ENCODE results near the gene NT5C1B.

The NT5C1B gene

DNA sequence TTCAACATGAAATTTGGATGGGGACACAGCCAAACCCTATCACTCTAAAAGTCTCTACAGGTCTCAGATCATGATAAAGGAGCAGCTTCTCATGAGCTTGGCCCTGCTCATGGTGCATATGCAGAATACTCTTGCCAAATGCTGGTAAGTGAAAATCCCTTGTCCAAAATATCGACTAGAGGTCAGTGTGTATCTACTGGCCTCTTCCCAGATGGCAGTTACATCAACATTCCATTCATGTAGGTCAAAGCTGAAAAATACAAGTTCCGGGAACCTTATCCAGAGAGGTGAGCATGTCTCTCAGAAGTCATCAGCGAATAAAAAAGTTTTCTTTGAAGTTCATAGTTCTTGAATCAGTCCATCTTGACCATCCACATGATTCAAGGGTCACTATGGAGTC is 7.6 kb upstream of the NT5C1B start:
- no peak overlapping the region for H3K27ac ChIP-seq
- ChIA-PET POLR2A (ENCODE audit: low non-redundant PET) (no interaction called here), CTCF (no interaction called here)
- no peak for DNase-seq (ENCODE audit: low spot score)
- TF ChIP-seq, protein P1, sequence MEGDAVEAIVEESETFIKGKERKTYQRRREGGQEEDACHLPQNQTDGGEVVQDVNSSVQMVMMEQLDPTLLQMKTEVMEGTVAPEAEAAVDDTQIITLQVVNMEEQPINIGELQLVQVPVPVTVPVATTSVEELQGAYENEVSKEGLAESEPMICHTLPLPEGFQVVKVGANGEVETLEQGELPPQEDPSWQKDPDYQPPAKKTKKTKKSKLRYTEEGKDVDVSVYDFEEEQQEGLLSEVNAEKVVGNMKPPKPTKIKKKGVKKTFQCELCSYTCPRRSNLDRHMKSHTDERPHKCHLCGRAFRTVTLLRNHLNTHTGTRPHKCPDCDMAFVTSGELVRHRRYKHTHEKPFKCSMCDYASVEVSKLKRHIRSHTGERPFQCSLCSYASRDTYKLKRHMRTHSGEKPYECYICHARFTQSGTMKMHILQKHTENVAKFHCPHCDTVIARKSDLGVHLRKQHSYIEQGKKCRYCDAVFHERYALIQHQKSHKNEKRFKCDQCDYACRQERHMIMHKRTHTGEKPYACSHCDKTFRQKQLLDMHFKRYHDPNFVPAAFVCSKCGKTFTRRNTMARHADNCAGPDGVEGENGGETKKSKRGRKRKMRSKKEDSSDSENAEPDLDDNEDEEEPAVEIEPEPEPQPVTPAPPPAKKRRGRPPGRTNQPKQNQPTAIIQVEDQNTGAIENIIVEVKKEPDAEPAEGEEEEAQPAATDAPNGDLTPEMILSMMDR (conservative IDR thresholded peaks at IDR 0.05; ENCODE audit: low read depth): no peak

DNA sequence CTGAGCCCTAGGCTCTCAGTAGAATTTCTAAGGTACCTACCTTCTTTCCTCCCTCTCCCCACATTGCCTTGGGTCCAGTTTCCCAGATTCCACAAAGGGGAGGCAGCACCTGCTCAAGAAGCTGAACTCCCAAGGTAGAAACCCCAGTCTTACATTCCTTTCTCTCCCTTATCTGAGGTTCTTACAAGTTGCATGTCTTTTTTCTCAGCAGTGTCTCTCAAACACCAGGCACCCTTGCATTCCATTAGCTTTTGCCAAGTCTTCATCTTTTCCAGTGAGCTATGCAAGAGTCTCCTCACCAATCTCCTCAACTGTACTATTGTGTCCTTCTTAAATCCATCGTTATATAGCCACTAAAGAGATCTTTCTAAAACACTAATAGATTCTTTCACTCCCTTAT is 4.1 kb upstream of the NT5C1B start:
- no peak for DNase-seq (ENCODE audit: low spot score)
- POLR2A ChIA-PET (ENCODE audit: low non-redundant PET): no interaction called here
- H3K27ac ChIP-seq: no peak overlapping the region
- TF ChIP-seq, protein P1 (conservative IDR thresholded peaks at IDR 0.05; ENCODE audit: low read depth): no peak
- CTCF ChIA-PET: no interaction called here

DNA sequence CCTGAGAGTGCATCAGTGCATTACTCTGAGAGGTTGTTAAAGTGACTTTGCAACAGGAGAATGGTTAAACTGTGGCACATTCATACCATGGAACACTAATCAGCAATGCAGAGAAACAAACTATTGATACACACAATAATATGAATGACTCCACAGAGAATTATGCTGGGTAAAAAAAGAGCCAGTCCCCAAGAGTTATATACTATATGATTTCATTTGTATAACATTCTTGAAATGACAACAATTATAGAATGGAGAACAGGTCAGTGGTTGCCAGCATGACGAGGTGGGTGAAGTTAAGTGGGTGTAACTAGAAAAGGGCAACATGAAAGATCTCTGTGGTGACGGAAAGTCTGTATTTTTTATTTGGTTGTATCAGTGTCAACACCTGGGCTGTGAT is 3.0 kb upstream of the NT5C1B start:
- DNase-seq (ENCODE audit: low spot score): no peak
- no peak overlapping the region for H3K27ac ChIP-seq
- ChIA-PET CTCF (no interaction called here), POLR2A (ENCODE audit: low non-redundant PET) (no interaction called here)
- TF ChIP-seq, protein P1 (conservative IDR thresholded peaks at IDR 0.05; ENCODE audit: low read depth): no peak

DNA sequence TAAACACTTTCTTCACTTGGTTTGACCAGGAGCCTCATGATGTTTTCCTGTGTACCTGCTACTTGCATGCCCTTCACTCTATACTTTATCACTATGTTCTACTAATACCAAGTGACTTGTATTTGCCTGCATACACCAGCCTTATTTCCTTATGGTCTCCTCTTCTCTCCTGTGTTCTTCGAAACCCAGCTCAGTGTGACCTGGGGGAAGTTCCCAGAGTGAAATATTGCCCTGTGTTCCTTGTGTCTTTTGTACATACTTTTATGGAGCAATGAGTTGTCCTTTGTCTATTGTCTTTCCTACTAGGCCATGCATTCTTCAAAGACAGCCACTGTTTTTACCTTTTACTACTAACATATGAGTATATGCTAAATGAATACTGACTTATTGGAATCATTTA is 567 bp downstream of the NT5C1B start:
- ChIA-PET CTCF (no interaction called here), POLR2A (ENCODE audit: low non-redundant PET) (no interaction called here)
- TF ChIP-seq, protein P1 (conservative IDR thresholded peaks at IDR 0.05; ENCODE audit: low read depth): no peak
- no peak overlapping the region for H3K27ac ChIP-seq
- DNase-seq (ENCODE audit: low spot score): no peak

DNA sequence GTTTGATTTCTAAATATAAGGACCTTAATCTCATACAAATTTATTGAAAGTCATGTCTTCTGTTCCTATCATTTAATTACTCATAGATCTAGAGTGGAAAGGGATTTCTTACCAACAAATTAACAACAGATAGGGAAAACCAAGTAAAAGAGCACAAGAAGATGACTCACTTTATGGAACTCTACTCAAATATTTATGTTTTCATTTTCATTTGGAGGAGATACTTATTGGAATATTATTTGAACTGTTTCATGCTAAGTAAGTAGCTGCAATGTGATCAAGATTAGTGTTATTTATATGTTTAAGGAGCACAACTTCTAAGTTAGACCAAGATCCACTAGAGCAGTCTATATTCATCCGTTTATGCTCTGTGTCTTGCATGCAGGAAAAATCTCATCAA is 1.3 kb downstream of the NT5C1B start:
- ChIA-PET POLR2A (ENCODE audit: low non-redundant PET) (no interaction called here), CTCF (no interaction called here)
- TF ChIP-seq, protein P1 (conservative IDR thresholded peaks at IDR 0.05; ENCODE audit: low read depth): no peak
- no peak for DNase-seq (ENCODE audit: low spot score)
- H3K27ac ChIP-seq: no peak overlapping the region

DNA sequence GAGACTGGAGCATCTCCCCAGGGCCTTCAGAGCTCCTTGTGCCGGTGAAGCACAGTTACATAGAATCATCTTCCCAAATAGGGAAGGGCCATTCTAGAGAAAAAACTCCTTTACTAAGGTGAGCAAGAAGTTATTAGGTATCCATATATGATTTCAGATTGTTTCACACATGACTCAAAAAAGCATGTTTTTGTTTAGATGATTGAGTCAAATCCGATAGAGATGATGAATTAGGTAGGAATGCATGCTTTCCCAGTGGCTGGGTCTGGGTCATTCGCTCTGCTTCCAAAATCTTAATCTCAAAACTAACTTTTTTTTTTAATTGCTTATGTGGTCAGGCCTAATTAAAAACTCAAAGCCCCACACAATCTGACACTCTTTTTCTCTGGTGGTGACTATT is 3.8 kb downstream of the NT5C1B start:
- TF ChIP-seq, protein P1 (conservative IDR thresholded peaks at IDR 0.05; ENCODE audit: low read depth): no peak
- no peak overlapping the region for H3K27ac ChIP-seq
- peak; percentile 3 for DNase-seq (ENCODE audit: low spot score)
- CTCF ChIA-PET: interaction anchor here (0.6 kb wide), 1 partner anchor 535 kb away, joined by 3 read pairs; no protein-coding TSS in a partner anchor
- POLR2A ChIA-PET (ENCODE audit: low non-redundant PET): no interaction called here

DNA sequence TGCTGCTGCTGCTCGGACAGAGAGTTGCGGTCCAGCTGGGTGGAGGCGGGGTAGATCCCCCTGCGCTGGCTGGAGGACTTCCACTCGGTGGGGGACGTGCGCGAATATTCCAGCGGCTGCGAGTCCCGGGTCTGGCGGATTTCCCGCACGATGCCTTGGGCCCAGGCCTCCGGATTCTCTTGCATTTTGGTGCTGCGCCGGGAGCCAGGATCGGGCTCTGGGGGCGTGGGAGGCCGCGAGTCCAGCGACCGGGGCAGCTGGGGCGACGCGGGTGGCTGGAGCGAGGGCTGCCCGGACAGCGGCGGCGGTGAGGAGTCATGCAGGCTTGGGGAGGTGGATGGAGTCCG is 4.8 kb downstream of the NT5C1B start:
- no peak overlapping the region for H3K27ac ChIP-seq
- ChIA-PET CTCF (no interaction called here), POLR2A (ENCODE audit: low non-redundant PET) (no interaction called here)
- TF ChIP-seq, protein P1 (conservative IDR thresholded peaks at IDR 0.05; ENCODE audit: low read depth): no peak
- no peak for DNase-seq (ENCODE audit: low spot score)
